Psoas muscle (tissue), 8 donors: ENCODE results near the gene GOLGA6L7. TPM values are rescaled to one million over a fixed set of nuclear protein-coding genes. Genes with fewer than 3 reads are reported as not detected.
"Not testable (repeated sequence)": the region's sequence is repeated elsewhere in the genome, so short reads cannot be mapped to it uniquely, and the experiment has no call there.

ENCODE experiments used
- ATAC-seq, 4 donors: fragments of 200-7000 bp; cut with Tn5 transposase; one replicate each; pipeline ENCODE4 v1.9.1; 2020; ENCODE audit warnings: moderate library complexity in 3 of 4, mild to moderate bottlenecking in 2 of 4
- DNase-seq, 2 donors: peaks; one replicate each; pipeline ENCODE4 v3.0.0-alpha.2; 2020
- H3K27ac ChIP-seq: fragments of 200-600 bp; one replicate; pipeline ENCODE4 v1.8.0; 2022
- H3K27me3 ChIP-seq, 3 donors: fragments of 200-600 bp in 1 of 3; one replicate each; pipeline versions ENCODE4 v1.6.1 to v1.8.0; 2013 to 2022; ENCODE audit warnings: low read length in 2 of 3, mild to moderate bottlenecking in 2 of 3, moderate library complexity in 1 of 3; ENCODE audit not compliant: insufficient read depth in 3 of 3
- H3K36me3 ChIP-seq, 2 donors: fragments of 200-600 bp in 1 of 2; one replicate each; pipeline versions ENCODE4 v1.6.1 to v1.8.0; 2013 to 2022; ENCODE audit warnings: low read depth in 1 of 2, mild to moderate bottlenecking in 1 of 2, moderate library complexity in 1 of 2; ENCODE audit not compliant: insufficient read depth in 1 of 2
- H3K4me1 ChIP-seq: fragments of 200-600 bp; one replicate; pipeline ENCODE4 v1.8.0; 2022
- H3K4me3 ChIP-seq: fragments of 200-600 bp; one replicate; pipeline ENCODE4 v1.8.0; 2022; ENCODE audit warnings: mild to moderate bottlenecking
- H3K9me3 ChIP-seq: fragments of 200-600 bp; one replicate; pipeline ENCODE4 v1.8.0; 2022
- CTCF ChIP-seq: fragments of 200-600 bp; IDR thresholded peaks from one replicate; pipeline ENCODE4 v1.8.0; 2022; ENCODE audit warnings: antibody characterized with exemption
- WGBS, 3 donors: extraction: QIAGEN DNeasy Blood & Tissue Kit; methylation state at CpG; one replicate each; pipeline versions ENCODE4 v1.1.6 to v1.1.7; 2013; 5-methylcytosine and 5-hydroxymethylcytosine counted together
- intact Hi-C, 2 donors: fragments of 100-400 bp; cut with DNase I; formaldehyde crosslinking; loops; one replicate each; pipeline versions ENCODE4 v1.11.0 to v1.14.2; 2022
- polyA plus RNA-seq, 3 donors: library from polyadenylated mRNA; stranded (reverse); fragments of 200-250 nt; gene quantifications; one replicate each; pipeline ENCODE4 v1.2.3, GENCODE V29; 2013
- total RNA-seq, 4 donors: library from RNA; stranded (reverse); fragmentation: NEBNext Ultra II Directional in 2 of 4; extraction: Animal tissue kit (Norgen Biotek cat#: 25700) in 2 of 4; gene quantifications; one replicate each; pipeline versions ENCODE4 v1.2.1 to v1.2.4, GENCODE V29; 2021 to 2023
- donor health status: healthy with polysubstance abuse.
- donor health status: DM: no; HTN: no; CAD: no; lungs with moderate emphysema.
- donor health status: Bipolar disorder and iron deficiency.
- donor health status: healthy.
- donor health status: DM: yes; HTN: yes; CAD: no.
- donor health status: DM: no; HTN: no; CAD: no.
- donor health status: DM: no; HTN: no; CAD: no.
- donor health status: DM: yes; HTN: yes; CAD: no.

GOLGA6L7 gene
- total and polyA plus RNA-seq, 7 donors: not detected

GRCh38 chr15:28873006-28873405 is 24.6 kb upstream of the GOLGA6L7 start:
- no peak for ATAC-seq

DNA sequence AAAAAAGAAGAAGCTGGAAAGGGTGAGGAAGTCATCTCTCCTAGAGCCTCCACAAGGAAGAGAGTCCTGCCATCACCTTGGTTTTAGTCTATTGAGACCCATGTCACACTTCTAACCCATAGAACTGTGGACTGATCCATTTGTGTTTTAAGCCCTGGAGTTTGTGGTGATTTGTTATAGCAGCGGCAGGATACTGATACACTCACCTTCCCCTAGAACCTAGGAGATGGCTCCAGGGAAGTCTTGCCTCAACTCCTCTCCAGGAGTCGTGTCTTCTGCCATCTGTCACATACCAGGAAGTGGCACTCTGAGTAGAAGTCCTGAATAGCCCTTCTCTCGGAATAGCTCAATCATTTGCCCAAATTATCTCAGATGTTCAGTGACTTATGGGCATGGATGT is 22.7 kb upstream of the GOLGA6L7 start:
- Histone ChIP-seq H3K36me3 (no peaks in the 10 kb centered on the region), H3K9me3 (no peaks in the 10 kb centered on the region), H3K27me3 (peaks cover 0 to 3% (median 0%) of the 10 kb centered on the region in 3 donors), H3K4me3 (no peak overlapping the region), H3K4me1 (no peaks in the 10 kb centered on the region), H3K27ac (no peak overlapping the region)
- TF ChIP-seq CTCF: no peak
- intact Hi-C loops: no loop called here
- DNase-seq: no peak
- no peak for ATAC-seq
- WGBS, 3 donors: 85 to 93% (median 89%) methylated on average over 3 of the region's 3 CpGs

More at GRCh38 chr15:28873006-28873405, 24.6 kb upstream of the GOLGA6L7 start:
- no peak for DNase-seq
- Histone ChIP-seq H3K4me1 (no peaks in the 10 kb centered on the region), H3K9me3 (no peaks in the 10 kb centered on the region), H3K4me3 (no peak overlapping the region), H3K27me3 (peaks cover 0 to 3% (median 0%) of the 10 kb centered on the region in 3 donors), H3K36me3 (no peaks in the 10 kb centered on the region), H3K27ac (no peak overlapping the region)
- 84 to 93% (median 86%) methylated on average over 5 of the region's 5 CpGs for WGBS, 3 donors
- intact Hi-C loops: no loop called here
- TF ChIP-seq CTCF: no peak

- no peaks in the 10 kb centered on the region for H3K36me3 ChIP-seq
- 65 to 70% (median 65%) methylated on average over 9 of the region's 9 CpGs for WGBS, 3 donors
- TF ChIP-seq CTCF: no peak
- H3K9me3 ChIP-seq: no peaks in the 10 kb centered on the region
- peaks cover 0 to 3% (median 0%) of the 10 kb centered on the region in 3 donors for H3K27me3 ChIP-seq
- H3K4me1 ChIP-seq: no peaks in the 10 kb centered on the region
- no peak for ATAC-seq
- H3K4me3 ChIP-seq: no peak overlapping the region
- intact Hi-C loops: no loop called here
- no peak for DNase-seq
- H3K27ac ChIP-seq: no peak overlapping the region
Measured at GRCh38 chr15:28868744-28869345, 20.4 kb upstream of the GOLGA6L7 start.

GRCh38 chr15:28861589-28862293 is 13.3 kb upstream of the GOLGA6L7 start:
- intact Hi-C loops: not testable (repeated sequence)

GRCh38 chr15:28861031-28861534 is 12.6 kb upstream of the GOLGA6L7 start:
- TF ChIP-seq CTCF: no peak
- ATAC-seq (peak in 3 of 4 donors; percentile 53 to 63 (median 56)), DNase-seq (peak; percentile 34 to 70)
- intact Hi-C loops: no loop called here
- no peaks in the 10 kb centered on the region for H3K4me1 ChIP-seq
- no peaks in the 10 kb centered on the region for H3K9me3 ChIP-seq
- WGBS, 3 donors: 69 to 78% (median 70%) methylated on average over 16 of the region's 16 CpGs
- no peak overlapping the region for H3K4me3 ChIP-seq
- no peak overlapping the region for H3K27ac ChIP-seq
- no peaks in the 10 kb centered on the region for H3K36me3 ChIP-seq
- no peaks in the 10 kb centered on the region for H3K27me3 ChIP-seq

More at GRCh38 chr15:28861589-28862293, 13.3 kb upstream of the GOLGA6L7 start:
- ATAC-seq: peak in 1 of 4 donors; percentile 23
- H3K27me3 ChIP-seq, H3K9me3 ChIP-seq, H3K27ac ChIP-seq, H3K4me3 ChIP-seq, DNase-seq, H3K36me3 ChIP-seq, H3K4me1 ChIP-seq: not testable (repeated sequence)
- WGBS, 3 donors: 90 to 94% (median 91%) methylated on average over 11 of the region's 11 CpGs

GRCh38 chr15:28854578-28854977 is 6.1 kb upstream of the GOLGA6L7 start:
- H3K27ac ChIP-seq, intact Hi-C loops, H3K4me1 ChIP-seq, H3K9me3 ChIP-seq, ATAC-seq, H3K4me3 ChIP-seq, H3K27me3 ChIP-seq, H3K36me3 ChIP-seq, DNase-seq: not testable (repeated sequence)
- 73 to 89% (median 81%) methylated on average over 2 of the region's 2 CpGs for WGBS, 3 donors

DNA sequence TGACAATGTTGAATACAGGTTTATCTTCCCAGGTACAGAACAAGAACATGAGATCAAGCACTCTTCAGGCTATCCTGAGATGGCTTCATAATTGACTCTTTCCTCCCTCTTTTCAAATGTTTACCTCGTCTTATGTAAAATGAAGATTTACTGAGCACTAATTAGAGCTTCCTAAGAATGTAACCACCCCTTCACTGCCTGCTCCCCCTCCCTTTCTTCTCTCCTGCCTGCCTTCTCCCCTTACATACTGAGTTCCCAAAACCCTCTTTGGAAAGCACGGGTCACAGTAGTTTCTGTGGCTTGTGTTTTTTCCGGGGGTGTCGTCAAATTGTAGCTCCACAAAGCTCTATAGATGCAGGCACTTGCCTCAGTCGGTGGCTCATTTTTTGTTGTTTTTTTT is 5.2 kb upstream of the GOLGA6L7 start:
- ATAC-seq, H3K27me3 ChIP-seq, H3K9me3 ChIP-seq, H3K36me3 ChIP-seq, H3K27ac ChIP-seq, DNase-seq, H3K4me3 ChIP-seq, intact Hi-C loops, H3K4me1 ChIP-seq: not testable (repeated sequence)
- 21 to 26% (median 22%) methylated on average over 5 of the region's 5 CpGs for WGBS, 3 donors
